VCaP (cell line): ENCODE measurements around the gene CNTNAP5.

ENCODE experiments used
- H3K27ac ChIP-seq: fragments of 450-650 bp; 2 replicates; pipeline ENCODE4 v1.5.1; 2017
- CTCF ChIP-seq: fragments of 450-650 bp; conservative IDR thresholded peaks from 2 replicates; pipeline ENCODE4 v1.5.1; 2017; ENCODE audit warnings: mild to moderate bottlenecking, moderate library complexity

Gene CNTNAP5

GRCh38 chr2:124050833-124051497, 25.9 kb downstream of the CNTNAP5 start:
- H3K27ac ChIP-seq: no peak overlapping the region
- TF ChIP-seq CTCF: no peak

- H3K27ac ChIP-seq: no peak overlapping the region
- TF ChIP-seq CTCF: no peak
Measured at GRCh38 chr2:124053796-124054195, 28.7 kb downstream of the CNTNAP5 start.

- no peak for TF ChIP-seq CTCF
- H3K27ac ChIP-seq: no peak overlapping the region
Measured at GRCh38 chr2:124063596-124063995, 38.5 kb downstream of the CNTNAP5 start.

GRCh38 chr2:124065636-124066035, 40.5 kb downstream of the CNTNAP5 start:
- TF ChIP-seq CTCF: no peak
- H3K27ac ChIP-seq: no peak overlapping the region

GRCh38 chr2:124066776-124067175, 41.7 kb downstream of the CNTNAP5 start:
- no peak for TF ChIP-seq CTCF
- no peak overlapping the region for H3K27ac ChIP-seq

- TF ChIP-seq CTCF: no peak
- H3K27ac ChIP-seq: no peak overlapping the region
Measured at GRCh38 chr2:124079045-124079444, 54.0 kb downstream of the CNTNAP5 start.

- no peak for TF ChIP-seq CTCF
- H3K27ac ChIP-seq: no peak overlapping the region; the same call in 1 of the 2 replicates
Measured at GRCh38 chr2:124080281-124081153, 55.4 kb downstream of the CNTNAP5 start.
